ENCODE results near the gene HUS1. TPM values are rescaled to one million over a fixed set of nuclear protein-coding genes. Genes with fewer than 3 reads are reported as not detected.

The HUS1 gene
- total and polyA plus RNA-seq, 9 donors, result 10.0 to 27.2 (median 20.7) TPM

DNA sequence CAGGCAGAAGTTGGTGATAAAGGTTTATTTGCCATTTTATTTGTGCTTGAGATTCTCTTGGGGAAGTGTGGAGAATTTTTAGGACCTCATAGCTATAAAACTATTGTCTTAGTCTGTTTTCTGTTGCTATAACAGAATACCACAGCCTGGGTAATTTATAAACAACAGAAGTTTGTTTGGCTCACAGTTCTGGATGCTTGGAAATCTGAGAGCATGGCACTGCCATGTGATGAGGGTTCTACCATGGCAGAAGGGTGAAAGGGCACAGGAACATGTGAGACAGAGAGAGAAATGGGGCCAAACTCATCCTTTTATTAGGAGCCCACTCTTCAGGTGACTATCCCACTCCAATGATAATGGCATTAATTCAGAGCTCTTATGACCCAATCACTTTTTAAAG is 37.2 kb upstream of the HUS1 start:
- no peak for DNase-seq
- no peaks in the 10 kb centered on the region for H3K9me3 ChIP-seq
- no peak overlapping the region for H3K4me3 ChIP-seq
- H3K27me3 ChIP-seq, result no peaks in the 10 kb centered on the region
- intact Hi-C loops (cut with DNase I), result no loop called here
- no peak overlapping the region for H3K27ac ChIP-seq
- no peak for TF ChIP-seq CTCF (IDR thresholded peaks at IDR 0.05)
- no peak for TF ChIP-seq EP300 (IDR thresholded peaks at IDR 0.05)
- TF ChIP-seq POLR2A (IDR thresholded peaks at IDR 0.05), result no peak
- no peaks in the 10 kb centered on the region for H3K4me1 ChIP-seq (ENCODE audit: insufficient read depth)
- H3K36me3 ChIP-seq, result no peaks in the 10 kb centered on the region

DNA sequence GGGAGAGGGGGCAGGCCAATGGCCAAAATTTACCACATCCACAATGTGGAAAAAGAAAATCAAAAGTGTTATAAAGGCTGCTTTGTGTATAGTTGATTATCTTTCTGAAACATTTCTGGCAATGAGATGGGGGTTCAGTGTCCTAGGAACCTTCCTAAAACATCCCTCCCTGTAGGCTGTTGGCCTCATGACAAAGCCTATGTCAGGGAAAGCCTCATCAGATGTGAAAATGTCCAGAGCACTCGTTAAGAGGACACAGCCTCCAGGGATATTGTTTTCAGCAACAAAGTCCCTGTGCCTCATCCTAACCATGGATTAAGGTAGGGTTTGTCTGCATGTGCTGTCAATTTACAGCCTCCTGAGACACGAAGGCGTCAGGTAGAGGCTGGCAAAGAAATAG is 32.5 kb upstream of the HUS1 start:
- no peak for DNase-seq
- H3K4me1 ChIP-seq (ENCODE audit: insufficient read depth), result no peaks in the 10 kb centered on the region
- H3K27ac ChIP-seq, result no peak overlapping the region
- intact Hi-C loops (cut with DNase I), result no loop called here
- H3K4me3 ChIP-seq, result no peak overlapping the region
- 37 to 55% (median 46%) methylated on average over 3 of the region's 3 CpGs for WGBS, 3 donors
- TF ChIP-seq EP300 (IDR thresholded peaks at IDR 0.05) (no peak), POLR2A (IDR thresholded peaks at IDR 0.05) (no peak), CTCF (IDR thresholded peaks at IDR 0.05) (no peak)
- H3K27me3 ChIP-seq, result no peaks in the 10 kb centered on the region
- H3K9me3 ChIP-seq, result no peaks in the 10 kb centered on the region
- no peaks in the 10 kb centered on the region for H3K36me3 ChIP-seq

DNA sequence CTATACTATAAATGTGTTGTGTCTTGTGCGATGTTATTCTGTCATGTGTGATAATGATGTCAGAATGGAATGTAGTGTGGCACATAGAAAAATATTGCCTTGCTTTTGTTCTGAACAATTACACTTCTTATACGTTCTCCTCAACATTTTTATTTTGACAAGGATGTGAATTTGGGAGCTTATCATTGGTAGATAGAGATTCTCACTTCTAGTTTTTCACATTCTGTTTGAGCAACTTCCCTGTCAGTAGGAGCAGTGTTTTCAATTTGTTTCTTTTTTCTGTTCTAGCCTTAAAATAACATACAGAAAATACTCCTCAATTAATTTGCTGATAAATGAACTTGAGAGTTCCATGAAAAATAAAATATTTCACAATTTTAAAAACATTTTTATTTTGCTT is 31.9 kb upstream of the HUS1 start:
- 15 to 19% (median 19%) methylated on average over 2 of the region's 2 CpGs for WGBS, 3 donors
- H3K4me1 ChIP-seq (ENCODE audit: insufficient read depth), result no peaks in the 10 kb centered on the region
- H3K27me3 ChIP-seq, result no peaks in the 10 kb centered on the region
- DNase-seq, result no peak
- no peak overlapping the region for H3K27ac ChIP-seq
- H3K9me3 ChIP-seq, result no peaks in the 10 kb centered on the region
- intact Hi-C loops (cut with DNase I), result no loop called here
- TF ChIP-seq POLR2A (IDR thresholded peaks at IDR 0.05) (no peak), EP300 (IDR thresholded peaks at IDR 0.05) (no peak), CTCF (IDR thresholded peaks at IDR 0.05) (no peak)
- H3K36me3 ChIP-seq, result no peaks in the 10 kb centered on the region
- H3K4me3 ChIP-seq, result no peak overlapping the region

GRCh38 chr7:48009954-48010353 is 30.5 kb upstream of the HUS1 start:
- WGBS, 3 donors, result 96 to 97% (median 96%) methylated on average over 4 of the region's 4 CpGs
- no peak for DNase-seq
- no peak for TF ChIP-seq CTCF (IDR thresholded peaks at IDR 0.05)
- TF ChIP-seq EP300 (IDR thresholded peaks at IDR 0.05), result no peak
- TF ChIP-seq POLR2A (IDR thresholded peaks at IDR 0.05), result no peak
- no peak overlapping the region for H3K4me3 ChIP-seq
- no peak overlapping the region for H3K27ac ChIP-seq
- H3K27me3 ChIP-seq, result no peaks in the 10 kb centered on the region
- no peaks in the 10 kb centered on the region for H3K9me3 ChIP-seq
- intact Hi-C loops (cut with DNase I), result no loop called here
- no peaks in the 10 kb centered on the region for H3K4me1 ChIP-seq (ENCODE audit: insufficient read depth)
- H3K36me3 ChIP-seq, result no peaks in the 10 kb centered on the region

DNA sequence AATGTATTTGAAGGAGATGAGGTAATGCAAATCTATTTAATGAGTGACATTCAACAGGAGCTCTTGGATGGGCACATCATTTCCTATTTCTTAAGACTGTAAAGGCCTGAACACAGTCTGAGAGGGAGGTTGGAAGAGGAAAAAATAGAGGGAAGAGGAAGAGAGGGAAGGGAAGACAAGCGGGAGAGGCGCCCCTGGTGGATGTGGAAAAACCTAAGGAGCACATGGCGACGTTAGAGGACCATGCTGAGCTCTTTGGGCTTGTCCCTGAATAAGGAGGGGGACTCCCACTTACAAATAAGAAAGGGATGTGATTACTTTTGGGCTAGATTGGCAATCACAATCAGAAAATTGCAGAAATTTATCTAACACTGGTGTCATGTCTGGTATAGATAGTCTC is 29.8 kb upstream of the HUS1 start:
- intact Hi-C loops (cut with DNase I), result no loop called here
- no peaks in the 10 kb centered on the region for H3K9me3 ChIP-seq
- TF ChIP-seq POLR2A (IDR thresholded peaks at IDR 0.05), result no peak
- TF ChIP-seq CTCF (IDR thresholded peaks at IDR 0.05), result no peak
- TF ChIP-seq EP300 (IDR thresholded peaks at IDR 0.05), result no peak
- no peaks in the 10 kb centered on the region for H3K36me3 ChIP-seq
- no peaks in the 10 kb centered on the region for H3K4me1 ChIP-seq (ENCODE audit: insufficient read depth)
- no peak overlapping the region for H3K27ac ChIP-seq
- 90 to 95% (median 92%) methylated on average over 4 of the region's 4 CpGs for WGBS, 3 donors
- no peak overlapping the region for H3K4me3 ChIP-seq
- no peak for DNase-seq
- H3K27me3 ChIP-seq, result no peaks in the 10 kb centered on the region
